ENCODE data around the gene SF3B1.

DNA sequence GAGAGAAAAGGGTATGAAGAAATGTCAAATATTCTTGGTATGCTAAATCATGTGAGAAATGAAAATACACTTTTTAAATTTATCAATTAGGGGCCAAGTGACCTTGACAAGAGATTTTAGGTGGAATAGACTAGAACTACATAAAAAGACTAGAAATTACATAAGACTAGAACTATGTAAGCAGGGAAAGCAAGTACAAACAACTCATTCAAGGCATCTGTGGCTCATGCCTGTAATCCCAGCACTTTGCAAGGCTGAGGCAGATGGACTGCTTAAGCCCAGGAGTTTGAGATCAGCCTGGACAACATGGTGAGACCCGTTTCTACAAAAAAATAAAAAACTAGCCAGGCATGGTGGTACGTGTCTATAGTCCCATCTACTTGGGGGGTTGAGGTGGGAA lies 20.3 kb downstream of the SF3B1 start:
- TF ChIP-seq, protein P1, sequence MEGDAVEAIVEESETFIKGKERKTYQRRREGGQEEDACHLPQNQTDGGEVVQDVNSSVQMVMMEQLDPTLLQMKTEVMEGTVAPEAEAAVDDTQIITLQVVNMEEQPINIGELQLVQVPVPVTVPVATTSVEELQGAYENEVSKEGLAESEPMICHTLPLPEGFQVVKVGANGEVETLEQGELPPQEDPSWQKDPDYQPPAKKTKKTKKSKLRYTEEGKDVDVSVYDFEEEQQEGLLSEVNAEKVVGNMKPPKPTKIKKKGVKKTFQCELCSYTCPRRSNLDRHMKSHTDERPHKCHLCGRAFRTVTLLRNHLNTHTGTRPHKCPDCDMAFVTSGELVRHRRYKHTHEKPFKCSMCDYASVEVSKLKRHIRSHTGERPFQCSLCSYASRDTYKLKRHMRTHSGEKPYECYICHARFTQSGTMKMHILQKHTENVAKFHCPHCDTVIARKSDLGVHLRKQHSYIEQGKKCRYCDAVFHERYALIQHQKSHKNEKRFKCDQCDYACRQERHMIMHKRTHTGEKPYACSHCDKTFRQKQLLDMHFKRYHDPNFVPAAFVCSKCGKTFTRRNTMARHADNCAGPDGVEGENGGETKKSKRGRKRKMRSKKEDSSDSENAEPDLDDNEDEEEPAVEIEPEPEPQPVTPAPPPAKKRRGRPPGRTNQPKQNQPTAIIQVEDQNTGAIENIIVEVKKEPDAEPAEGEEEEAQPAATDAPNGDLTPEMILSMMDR (IDR thresholded peaks at IDR 0.05; ENCODE audit: borderline replicate concordance, extremely low read depth, low read length, poor library complexity, severe bottlenecking), result no peak
- TF ChIP-seq EZH2 (IDR thresholded peaks at IDR 0.05; ENCODE audit: borderline replicate concordance, low read depth, low read length, severe bottlenecking), result no peak
